ENCODE data around the gene SPOCK3. TPM values are rescaled to one million over a fixed set of nuclear protein-coding genes. Genes with fewer than 3 reads are reported as not detected.

Gene SPOCK3
- total RNA-seq, 2 experiments from 2014 or later: not detected

- H3K36me3 Mint-ChIP-seq (ENCODE audit: low read depth): no peaks in the 10 kb centered on the region
- H3K9me3 Mint-ChIP-seq (ENCODE audit: low read depth): no peaks in the 10 kb centered on the region
- CTCF ChIA-PET: no interaction called here
- POLR2A ChIA-PET: no interaction called here
- no peaks in the 10 kb centered on the region for H3K4me1 Mint-ChIP-seq
- no peak for ATAC-seq
- intact Hi-C loops (cut with DNase I, micrococcal nuclease): no loop called here
- H3K4me3 Mint-ChIP-seq: no peak overlapping the region
- H3K27ac Mint-ChIP-seq: no peak overlapping the region
- no peaks in the 10 kb centered on the region for H3K27me3 Mint-ChIP-seq
- no peak for DNase-seq
Observed at GRCh38 chr4:167222099-167222498, 12.2 kb downstream of the SPOCK3 start.

GRCh38 chr4:167221084-167221483 is 13.2 kb downstream of the SPOCK3 start:
- H3K27me3 Mint-ChIP-seq: no peaks in the 10 kb centered on the region
- H3K4me1 Mint-ChIP-seq: no peaks in the 10 kb centered on the region
- H3K4me3 Mint-ChIP-seq: no peak overlapping the region
- ATAC-seq (no peak), DNase-seq (no peak)
- no peak overlapping the region for H3K27ac Mint-ChIP-seq
- intact Hi-C loops (cut with DNase I, micrococcal nuclease): no loop called here
- ChIA-PET POLR2A (no interaction called here), CTCF (no interaction called here)
- no peaks in the 10 kb centered on the region for H3K36me3 Mint-ChIP-seq (ENCODE audit: low read depth)
- H3K9me3 Mint-ChIP-seq (ENCODE audit: low read depth): no peaks in the 10 kb centered on the region

GRCh38 chr4:167218022-167218608 is 16.2 kb downstream of the SPOCK3 start:
- ChIA-PET POLR2A (no interaction called here), CTCF (no interaction called here)
- H3K4me1 Mint-ChIP-seq: no peaks in the 10 kb centered on the region
- DNase-seq (no peak), ATAC-seq (no peak)
- intact Hi-C loops (cut with DNase I, micrococcal nuclease): no loop called here
- H3K36me3 Mint-ChIP-seq (ENCODE audit: low read depth): no peaks in the 10 kb centered on the region
- H3K4me3 Mint-ChIP-seq: no peak overlapping the region
- H3K9me3 Mint-ChIP-seq (ENCODE audit: low read depth): no peaks in the 10 kb centered on the region
- H3K27me3 Mint-ChIP-seq: no peaks in the 10 kb centered on the region
- H3K27ac Mint-ChIP-seq: no peak overlapping the region

- no peaks in the 10 kb centered on the region for H3K36me3 Mint-ChIP-seq (ENCODE audit: low read depth)
- DNase-seq (no peak), ATAC-seq (no peak)
- H3K4me3 Mint-ChIP-seq: no peak overlapping the region
- intact Hi-C loops (cut with DNase I, micrococcal nuclease): no loop called here
- POLR2A ChIA-PET: no interaction called here
- CTCF ChIA-PET: no interaction called here
- no peak overlapping the region for H3K27ac Mint-ChIP-seq
- no peaks in the 10 kb centered on the region for H3K9me3 Mint-ChIP-seq (ENCODE audit: low read depth)
- no peaks in the 10 kb centered on the region for H3K27me3 Mint-ChIP-seq
- H3K4me1 Mint-ChIP-seq: no peaks in the 10 kb centered on the region
Observed at GRCh38 chr4:167216783-167217182, 17.5 kb downstream of the SPOCK3 start.

- Mint-ChIP-seq H3K4me3 (no peak overlapping the region), H3K9me3 (ENCODE audit: low read depth) (no peaks in the 10 kb centered on the region), H3K4me1 (no peaks in the 10 kb centered on the region), H3K27me3 (no peaks in the 10 kb centered on the region), H3K36me3 (ENCODE audit: low read depth) (no peaks in the 10 kb centered on the region), H3K27ac (no peak overlapping the region)
- intact Hi-C loops (cut with DNase I, micrococcal nuclease): no loop called here
- ChIA-PET CTCF (no interaction called here), POLR2A (no interaction called here)
- no peak for ATAC-seq
- DNase-seq: no peak
Observed at GRCh38 chr4:167210166-167210565, 24.1 kb downstream of the SPOCK3 start.

GRCh38 chr4:167196344-167197012 is 37.8 kb downstream of the SPOCK3 start:
- Mint-ChIP-seq H3K4me1 (no peaks in the 10 kb centered on the region), H3K9me3 (ENCODE audit: low read depth) (peaks cover 6% of the 10 kb centered on the region), H3K27me3 (no peaks in the 10 kb centered on the region), H3K36me3 (ENCODE audit: low read depth) (no peaks in the 10 kb centered on the region), H3K27ac (no peak overlapping the region), H3K4me3 (no peak overlapping the region)
- ATAC-seq (no peak), DNase-seq (no peak)
- intact Hi-C loops (cut with DNase I, micrococcal nuclease): no loop called here
- POLR2A ChIA-PET: no interaction called here
- CTCF ChIA-PET: no interaction called here

- no peaks in the 10 kb centered on the region for H3K4me1 Mint-ChIP-seq
- peaks cover 6% of the 10 kb centered on the region for H3K9me3 Mint-ChIP-seq (ENCODE audit: low read depth)
- H3K36me3 Mint-ChIP-seq (ENCODE audit: low read depth): no peaks in the 10 kb centered on the region
- ATAC-seq (no peak), DNase-seq (no peak)
- no peaks in the 10 kb centered on the region for H3K27me3 Mint-ChIP-seq
- CTCF ChIA-PET: no interaction called here
- intact Hi-C loops (cut with DNase I, micrococcal nuclease): no loop called here
- POLR2A ChIA-PET: no interaction called here
- H3K4me3 Mint-ChIP-seq: no peak overlapping the region
- H3K27ac Mint-ChIP-seq: no peak overlapping the region
Observed at GRCh38 chr4:167190379-167190778, 43.9 kb downstream of the SPOCK3 start.

GRCh38 chr4:167185465-167185864 is 48.8 kb downstream of the SPOCK3 start:
- no peaks in the 10 kb centered on the region for H3K9me3 Mint-ChIP-seq (ENCODE audit: low read depth)
- intact Hi-C loops (cut with DNase I, micrococcal nuclease): no loop called here
- CTCF ChIA-PET: no interaction called here

GRCh38 chr4:167183036-167183435 is 51.3 kb downstream of the SPOCK3 start:
- DNase-seq (no peak), ATAC-seq (no peak)
- H3K4me1 Mint-ChIP-seq: no peaks in the 10 kb centered on the region
- intact Hi-C loops (cut with DNase I, micrococcal nuclease): no loop called here
- CTCF ChIA-PET: no interaction called here
- H3K4me3 Mint-ChIP-seq: no peak overlapping the region
- no peaks in the 10 kb centered on the region for H3K36me3 Mint-ChIP-seq (ENCODE audit: low read depth)
- no peak overlapping the region for H3K27ac Mint-ChIP-seq
- H3K27me3 Mint-ChIP-seq: no peaks in the 10 kb centered on the region
- no peaks in the 10 kb centered on the region for H3K9me3 Mint-ChIP-seq (ENCODE audit: low read depth)
- POLR2A ChIA-PET: no interaction called here

More at GRCh38 chr4:167185465-167185864, 48.8 kb downstream of the SPOCK3 start:
- H3K27me3 Mint-ChIP-seq: no peaks in the 10 kb centered on the region
- no peak overlapping the region for H3K4me3 Mint-ChIP-seq
- POLR2A ChIA-PET: no interaction called here
- DNase-seq (no peak), ATAC-seq (no peak)
- no peaks in the 10 kb centered on the region for H3K4me1 Mint-ChIP-seq
- no peaks in the 10 kb centered on the region for H3K36me3 Mint-ChIP-seq (ENCODE audit: low read depth)
- no peak overlapping the region for H3K27ac Mint-ChIP-seq

- H3K4me1 Mint-ChIP-seq: no peaks in the 10 kb centered on the region
- H3K4me3 Mint-ChIP-seq: no peak overlapping the region
- H3K27ac Mint-ChIP-seq: no peak overlapping the region
- ATAC-seq: no peak
- H3K36me3 Mint-ChIP-seq (ENCODE audit: low read depth): no peaks in the 10 kb centered on the region
- ChIA-PET POLR2A (no interaction called here), CTCF (no interaction called here)
- intact Hi-C loops (cut with DNase I, micrococcal nuclease): no loop called here
- no peaks in the 10 kb centered on the region for H3K27me3 Mint-ChIP-seq
- no peak for DNase-seq
- H3K9me3 Mint-ChIP-seq (ENCODE audit: low read depth): no peaks in the 10 kb centered on the region
Observed at GRCh38 chr4:167177925-167178324, 56.4 kb downstream of the SPOCK3 start.

GRCh38 chr4:167176723-167177367 is 57.4 kb downstream of the SPOCK3 start:
- no peak overlapping the region for H3K27ac Mint-ChIP-seq
- ChIA-PET POLR2A (no interaction called here), CTCF (no interaction called here)
- H3K4me3 Mint-ChIP-seq: no peak overlapping the region
- ATAC-seq (no peak), DNase-seq (no peak)
- intact Hi-C loops (cut with DNase I, micrococcal nuclease): no loop called here
- H3K27me3 Mint-ChIP-seq: no peaks in the 10 kb centered on the region
- H3K9me3 Mint-ChIP-seq (ENCODE audit: low read depth): no peaks in the 10 kb centered on the region
- no peaks in the 10 kb centered on the region for H3K36me3 Mint-ChIP-seq (ENCODE audit: low read depth)
- no peaks in the 10 kb centered on the region for H3K4me1 Mint-ChIP-seq

- ChIA-PET POLR2A (no interaction called here), CTCF (no interaction called here)
- H3K4me3 Mint-ChIP-seq: no peak overlapping the region
- no peaks in the 10 kb centered on the region for H3K27me3 Mint-ChIP-seq
- H3K9me3 Mint-ChIP-seq (ENCODE audit: low read depth): no peaks in the 10 kb centered on the region
- no peak overlapping the region for H3K27ac Mint-ChIP-seq
- H3K36me3 Mint-ChIP-seq (ENCODE audit: low read depth): no peaks in the 10 kb centered on the region
- H3K4me1 Mint-ChIP-seq: no peaks in the 10 kb centered on the region
- intact Hi-C loops (cut with DNase I, micrococcal nuclease): no loop called here
- ATAC-seq (no peak), DNase-seq (no peak)
Observed at GRCh38 chr4:167171928-167172327, 62.4 kb downstream of the SPOCK3 start.
